A549 (cell line): ENCODE results near the gene RNF186.

Source experiments
- EP300 ChIP-seq, 2 experiments: fragments of >200 bp; sonication (Bioruptor Twin); formaldehyde crosslinking; IDR thresholded peaks; 2 replicates in 1 of 2; 3 replicates in 1 of 2; pipeline ENCODE4 v1.6.1; 2016 to 2017
- FOSL2 ChIP-seq, 2 experiments: fragments of 450-650 bp in 1 of 2; fragments of >200 bp in 1 of 2; sonication (Bioruptor Twin) in 1 of 2; formaldehyde crosslinking; IDR thresholded peaks; 2 replicates each; pipeline versions ENCODE4 v1.5.0 to v1.6.1; 2016 to 2020; ENCODE audit warnings: mild to moderate bottlenecking in 1 of 2, moderate library complexity in 1 of 2
- JUN ChIP-seq, 2 experiments: fragments of >200 bp; sonication (Bioruptor Twin); formaldehyde crosslinking; IDR thresholded peaks; 2 replicates in 1 of 2; 3 replicates in 1 of 2; pipeline ENCODE4 v1.6.1; 2016 to 2017
- POLR2A ChIP-seq: IDR thresholded peaks from 2 replicates; pipeline ENCODE4 v1.6.1; 2012; ENCODE audit warnings: mild to moderate bottlenecking, low read length
- TF ChIP-seq, protein P1 (sequence below): fragments of >200 bp; sonication (Bioruptor Twin); formaldehyde crosslinking; IDR thresholded peaks from 3 replicates; pipeline ENCODE4 v1.5.1; 2016
- TF ChIP-seq, protein P2 (sequence below): fragments of 200-600 bp; sonication (generic); IDR thresholded peaks from 2 replicates; pipeline ENCODE4 v1.6.1; 2016; ENCODE audit warnings: antibody characterized with exemption, mild to moderate bottlenecking, moderate library complexity

- no peak for TF ChIP-seq POLR2A
- TF ChIP-seq, protein P1, sequence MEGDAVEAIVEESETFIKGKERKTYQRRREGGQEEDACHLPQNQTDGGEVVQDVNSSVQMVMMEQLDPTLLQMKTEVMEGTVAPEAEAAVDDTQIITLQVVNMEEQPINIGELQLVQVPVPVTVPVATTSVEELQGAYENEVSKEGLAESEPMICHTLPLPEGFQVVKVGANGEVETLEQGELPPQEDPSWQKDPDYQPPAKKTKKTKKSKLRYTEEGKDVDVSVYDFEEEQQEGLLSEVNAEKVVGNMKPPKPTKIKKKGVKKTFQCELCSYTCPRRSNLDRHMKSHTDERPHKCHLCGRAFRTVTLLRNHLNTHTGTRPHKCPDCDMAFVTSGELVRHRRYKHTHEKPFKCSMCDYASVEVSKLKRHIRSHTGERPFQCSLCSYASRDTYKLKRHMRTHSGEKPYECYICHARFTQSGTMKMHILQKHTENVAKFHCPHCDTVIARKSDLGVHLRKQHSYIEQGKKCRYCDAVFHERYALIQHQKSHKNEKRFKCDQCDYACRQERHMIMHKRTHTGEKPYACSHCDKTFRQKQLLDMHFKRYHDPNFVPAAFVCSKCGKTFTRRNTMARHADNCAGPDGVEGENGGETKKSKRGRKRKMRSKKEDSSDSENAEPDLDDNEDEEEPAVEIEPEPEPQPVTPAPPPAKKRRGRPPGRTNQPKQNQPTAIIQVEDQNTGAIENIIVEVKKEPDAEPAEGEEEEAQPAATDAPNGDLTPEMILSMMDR, result no peak
- TF ChIP-seq EP300 (IDR thresholded peaks at IDR 0.05), result no peak
- TF ChIP-seq, protein P2, sequence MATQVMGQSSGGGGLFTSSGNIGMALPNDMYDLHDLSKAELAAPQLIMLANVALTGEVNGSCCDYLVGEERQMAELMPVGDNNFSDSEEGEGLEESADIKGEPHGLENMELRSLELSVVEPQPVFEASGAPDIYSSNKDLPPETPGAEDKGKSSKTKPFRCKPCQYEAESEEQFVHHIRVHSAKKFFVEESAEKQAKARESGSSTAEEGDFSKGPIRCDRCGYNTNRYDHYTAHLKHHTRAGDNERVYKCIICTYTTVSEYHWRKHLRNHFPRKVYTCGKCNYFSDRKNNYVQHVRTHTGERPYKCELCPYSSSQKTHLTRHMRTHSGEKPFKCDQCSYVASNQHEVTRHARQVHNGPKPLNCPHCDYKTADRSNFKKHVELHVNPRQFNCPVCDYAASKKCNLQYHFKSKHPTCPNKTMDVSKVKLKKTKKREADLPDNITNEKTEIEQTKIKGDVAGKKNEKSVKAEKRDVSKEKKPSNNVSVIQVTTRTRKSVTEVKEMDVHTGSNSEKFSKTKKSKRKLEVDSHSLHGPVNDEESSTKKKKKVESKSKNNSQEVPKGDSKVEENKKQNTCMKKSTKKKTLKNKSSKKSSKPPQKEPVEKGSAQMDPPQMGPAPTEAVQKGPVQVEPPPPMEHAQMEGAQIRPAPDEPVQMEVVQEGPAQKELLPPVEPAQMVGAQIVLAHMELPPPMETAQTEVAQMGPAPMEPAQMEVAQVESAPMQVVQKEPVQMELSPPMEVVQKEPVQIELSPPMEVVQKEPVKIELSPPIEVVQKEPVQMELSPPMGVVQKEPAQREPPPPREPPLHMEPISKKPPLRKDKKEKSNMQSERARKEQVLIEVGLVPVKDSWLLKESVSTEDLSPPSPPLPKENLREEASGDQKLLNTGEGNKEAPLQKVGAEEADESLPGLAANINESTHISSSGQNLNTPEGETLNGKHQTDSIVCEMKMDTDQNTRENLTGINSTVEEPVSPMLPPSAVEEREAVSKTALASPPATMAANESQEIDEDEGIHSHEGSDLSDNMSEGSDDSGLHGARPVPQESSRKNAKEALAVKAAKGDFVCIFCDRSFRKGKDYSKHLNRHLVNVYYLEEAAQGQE, result no peak
- no peak for TF ChIP-seq JUN (IDR thresholded peaks at IDR 0.05)
- no peak for TF ChIP-seq FOSL2 (IDR thresholded peaks at IDR 0.05)
- TF ChIP-seq FOSL2 (CRISPR knock-in tag; IDR thresholded peaks at IDR 0.05), result no peak
These were observed 43.7 kb downstream of the RNF186 start for GRCh38 chr1:19771350-19771749.
